Measurements from ENCODE around the gene PPIG.
"Not testable (repeated sequence)": the region's sequence is repeated elsewhere in the genome, so short reads cannot be mapped to it uniquely, and the experiment has no call there.

Gene PPIG

DNA sequence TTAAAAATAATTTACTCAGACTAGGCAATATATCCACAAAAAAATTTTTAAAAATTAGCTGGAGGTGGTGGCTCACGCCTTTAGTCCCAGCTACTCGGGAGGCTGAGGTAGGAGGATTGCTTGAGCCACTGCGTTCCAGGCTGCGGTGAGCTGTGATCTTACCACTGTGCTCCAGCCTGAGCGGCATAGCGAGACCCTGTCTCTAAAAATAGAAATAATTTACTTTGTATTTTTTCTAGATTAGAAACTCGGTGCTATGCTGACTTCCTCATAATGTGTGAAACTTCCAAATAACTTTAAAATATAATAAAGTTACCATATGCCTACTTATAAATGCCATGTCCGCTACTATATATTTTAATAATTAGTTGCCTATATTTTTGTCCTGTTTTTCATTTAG, 6.7 kb downstream of the PPIG start:
- no peak for DNase-seq (ENCODE audit: low spot score)

DNA sequence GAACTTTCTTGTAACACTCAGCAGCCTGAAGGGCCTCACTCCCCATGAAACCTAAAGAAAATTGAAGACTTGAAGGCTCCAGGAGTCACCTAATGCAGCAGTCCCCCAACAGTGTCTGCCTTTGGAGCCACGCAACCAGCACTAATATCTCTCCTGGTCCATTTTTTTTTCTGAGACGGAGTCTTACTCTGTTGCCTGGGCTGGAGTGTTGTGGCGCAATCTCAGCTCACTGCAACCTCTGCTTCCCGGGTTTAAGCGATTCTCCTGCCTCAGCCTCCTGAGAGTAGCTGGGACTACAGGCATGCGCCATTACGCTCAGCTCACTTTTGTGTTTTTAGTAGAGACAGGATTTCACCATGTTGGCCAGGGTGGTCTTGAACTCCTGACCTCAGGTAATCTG, 12.4 kb downstream of the PPIG start:
- not testable (repeated sequence) for DNase-seq (ENCODE audit: low spot score)

DNA sequence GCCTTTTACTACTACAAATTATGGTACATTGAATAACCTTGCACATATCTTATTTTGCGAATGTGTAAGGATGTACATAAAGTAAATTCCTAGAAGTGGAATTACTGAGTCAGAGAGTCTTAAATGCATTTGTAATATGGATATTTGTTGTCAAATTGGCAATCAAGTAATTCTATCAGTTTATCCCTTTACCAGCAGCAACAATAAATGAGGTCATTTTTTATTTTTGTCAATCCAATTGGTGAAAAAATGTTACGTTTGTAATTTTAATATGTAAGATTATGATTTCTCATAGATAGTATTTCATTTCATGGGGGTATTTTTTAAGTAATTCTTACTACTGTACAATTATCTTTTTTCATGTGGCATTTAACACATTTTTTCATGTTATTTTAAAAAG, 14.8 kb downstream of the PPIG start:
- no peak for DNase-seq (ENCODE audit: low spot score)

DNA sequence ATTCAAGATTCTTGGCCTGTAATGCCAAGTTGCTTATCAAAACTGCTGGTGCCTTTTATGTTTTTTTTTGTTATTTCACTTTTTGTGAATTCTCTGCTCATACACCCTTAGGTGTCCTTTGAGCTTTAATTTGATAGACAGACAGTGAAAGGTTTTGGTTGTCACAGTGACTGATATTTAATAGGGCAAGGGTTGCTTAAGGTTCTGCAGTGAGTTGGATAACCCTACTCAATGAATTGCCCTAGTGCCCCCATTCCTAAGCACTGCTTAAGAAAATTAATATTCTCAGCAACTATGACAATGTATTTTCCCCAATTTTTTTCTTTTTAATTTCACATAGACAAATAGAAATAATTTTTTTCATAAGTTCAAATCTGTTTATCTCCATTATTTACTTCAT, 15.4 kb downstream of the PPIG start:
- no peak for DNase-seq (ENCODE audit: low spot score)

DNA sequence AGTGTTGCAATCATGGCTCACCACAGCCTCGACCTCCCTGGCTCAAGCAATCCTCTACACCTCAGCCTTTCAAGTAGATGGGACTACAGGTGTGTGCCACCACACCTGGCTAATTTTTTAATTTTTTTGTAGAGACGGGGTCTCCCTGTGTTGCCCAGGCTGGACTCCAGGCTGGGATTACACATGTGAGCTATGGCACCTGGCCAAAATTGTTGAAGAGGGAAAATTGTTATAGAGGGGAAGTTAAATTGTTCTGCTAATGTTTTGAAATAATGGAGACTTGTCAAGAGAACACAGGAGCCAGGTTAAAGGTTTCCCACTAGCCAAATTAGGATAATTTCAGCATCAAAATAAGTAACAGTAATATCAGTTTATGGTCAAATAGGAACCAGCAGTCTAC, 25.1 kb downstream of the PPIG start:
- no peak for DNase-seq (ENCODE audit: low spot score)

DNA sequence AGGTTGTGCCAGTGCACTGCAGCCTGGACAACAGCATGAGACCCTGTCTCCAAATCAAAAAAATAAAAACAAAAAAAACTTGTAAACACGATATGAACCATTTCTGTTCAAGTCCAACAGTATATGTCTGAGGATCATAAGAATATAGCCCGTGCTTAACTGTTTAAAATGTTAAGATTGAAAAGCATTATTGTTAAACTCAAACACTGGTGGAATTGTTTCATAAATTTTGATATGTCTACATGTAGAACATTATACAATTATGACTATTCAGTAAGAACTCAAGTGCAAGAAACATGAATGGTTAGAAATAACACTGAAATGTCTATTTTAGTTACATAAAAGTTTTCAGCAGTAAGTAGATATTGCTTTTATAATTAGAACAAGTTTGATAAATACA, 29.7 kb downstream of the PPIG start:
- no peak for DNase-seq (ENCODE audit: low spot score)

DNA sequence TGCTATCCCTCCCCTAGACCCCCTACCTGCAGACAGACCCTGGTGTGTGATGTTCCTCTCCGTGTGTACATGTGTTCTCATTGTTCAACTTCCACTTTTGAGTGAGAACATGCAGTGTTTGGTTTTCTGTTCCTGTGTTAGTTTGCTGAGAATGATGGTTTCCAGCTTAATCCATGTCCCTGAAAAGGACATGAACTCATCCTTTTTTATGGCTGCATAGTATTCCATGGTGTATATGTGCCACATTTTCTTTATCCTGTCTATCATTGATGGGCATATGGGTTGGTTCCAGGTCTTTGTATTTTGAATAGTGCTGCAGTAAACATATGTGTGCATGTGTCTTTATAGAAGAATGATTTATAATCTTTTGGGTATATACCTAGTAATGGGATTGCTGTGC, 31.8 kb downstream of the PPIG start:
- not testable (repeated sequence) for DNase-seq (ENCODE audit: low spot score)

DNA sequence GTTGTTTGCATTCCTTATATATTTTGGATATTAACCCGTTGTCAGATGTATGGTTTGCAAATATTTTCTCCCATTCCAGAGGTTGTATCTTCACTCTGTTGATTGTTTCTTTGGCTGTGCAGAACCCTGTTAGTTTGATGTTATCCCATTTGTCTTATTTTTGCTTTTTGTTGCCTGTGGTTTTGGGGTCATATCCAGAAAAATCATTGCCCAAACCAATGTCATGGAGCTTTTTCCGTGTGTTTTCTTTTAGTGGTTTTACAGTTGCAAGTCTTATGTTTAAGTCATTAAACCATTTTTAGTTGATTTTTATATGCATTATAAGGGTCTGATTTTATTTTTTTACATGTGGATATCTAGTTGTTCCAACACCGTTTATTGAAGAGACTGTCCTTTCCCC, 35.8 kb downstream of the PPIG start:
- DNase-seq (ENCODE audit: low spot score), result no peak

DNA sequence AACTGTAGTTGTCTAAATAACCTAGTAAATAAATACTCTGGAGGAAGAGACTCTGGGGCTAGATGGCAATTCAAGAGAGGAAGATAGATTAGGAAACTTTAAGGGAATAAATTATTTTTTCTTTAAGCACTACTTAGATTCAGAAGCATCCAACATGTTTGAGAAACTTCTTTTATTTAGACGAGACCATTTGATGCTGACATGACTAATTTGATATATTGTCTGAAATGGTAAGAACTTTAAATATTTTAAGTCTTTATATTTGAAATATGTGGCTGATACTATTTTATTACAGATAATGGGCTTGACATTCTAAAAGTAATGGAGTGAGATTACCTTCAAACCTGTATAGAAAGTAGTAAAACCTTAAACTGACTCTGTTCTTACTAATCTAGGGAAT, 36.4 kb downstream of the PPIG start:
- no peak for DNase-seq (ENCODE audit: low spot score)

DNA sequence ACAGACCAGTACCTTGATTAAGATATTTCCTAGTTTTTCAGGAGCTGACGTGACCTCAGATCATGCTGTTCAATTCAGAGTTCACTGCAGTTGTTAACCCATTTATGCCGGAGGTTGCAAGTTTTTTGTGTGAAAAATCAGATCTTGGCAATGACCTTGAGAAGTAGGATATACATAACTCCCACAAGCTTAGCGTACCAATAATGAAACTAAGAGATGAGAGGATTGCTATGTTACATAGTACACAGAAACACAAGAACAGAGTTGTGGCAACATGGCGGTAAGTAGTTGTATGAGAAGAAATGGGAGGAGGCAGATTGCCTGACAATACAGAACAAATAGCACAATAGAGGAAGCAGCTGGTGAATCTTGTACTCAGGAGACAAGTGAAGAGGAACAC, 39.1 kb downstream of the PPIG start:
- no peak for DNase-seq (ENCODE audit: low spot score)

DNA sequence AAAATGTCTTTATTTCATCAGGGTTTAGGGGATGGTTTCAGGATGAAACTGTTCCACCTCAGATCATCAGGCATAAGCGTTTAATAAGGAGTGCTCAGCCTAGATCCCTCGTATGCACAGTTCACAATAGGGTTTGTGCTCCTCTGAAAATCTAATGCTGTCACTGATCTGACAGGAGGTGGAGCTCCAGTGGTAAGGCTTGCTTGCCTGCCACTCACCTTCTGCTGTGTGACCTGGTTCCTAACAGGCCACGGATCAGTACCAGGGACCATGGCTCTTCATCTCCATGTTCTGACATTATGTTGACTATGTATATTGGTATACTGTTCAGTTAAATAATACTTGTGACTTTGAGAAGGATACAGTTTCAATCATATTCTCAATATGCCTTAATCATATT, 41.6 kb downstream of the PPIG start:
- no peak for DNase-seq (ENCODE audit: low spot score)

DNA sequence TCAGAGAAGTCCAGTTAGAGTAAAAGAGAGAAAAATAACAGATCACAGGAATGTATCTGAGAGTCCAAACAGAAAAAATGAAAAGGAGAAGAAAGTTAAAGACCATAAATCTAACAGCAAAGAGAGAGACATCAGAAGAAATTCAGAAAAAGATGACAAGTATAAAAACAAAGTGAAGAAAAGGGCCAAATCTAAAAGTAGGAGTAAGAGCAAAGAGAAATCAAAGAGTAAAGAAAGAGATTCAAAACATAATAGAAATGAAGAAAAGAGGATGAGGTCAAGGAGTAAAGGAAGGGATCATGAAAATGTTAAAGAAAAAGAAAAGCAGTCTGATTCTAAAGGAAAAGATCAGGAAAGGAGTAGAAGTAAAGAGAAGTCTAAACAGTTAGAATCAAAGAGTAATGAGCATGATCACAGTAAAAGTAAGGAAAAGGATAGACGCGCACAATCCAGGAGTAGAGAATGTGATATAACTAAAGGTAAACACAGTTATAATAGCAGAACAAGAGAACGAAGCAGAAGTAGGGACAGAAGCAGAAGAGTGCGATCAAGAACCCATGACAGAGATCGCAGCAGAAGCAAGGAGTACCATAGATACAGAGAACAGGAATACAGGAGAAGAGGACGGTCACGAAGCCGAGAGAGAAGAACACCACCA, 52.4 kb downstream of the PPIG start:
- no peak for DNase-seq (ENCODE audit: low spot score)

DNA sequence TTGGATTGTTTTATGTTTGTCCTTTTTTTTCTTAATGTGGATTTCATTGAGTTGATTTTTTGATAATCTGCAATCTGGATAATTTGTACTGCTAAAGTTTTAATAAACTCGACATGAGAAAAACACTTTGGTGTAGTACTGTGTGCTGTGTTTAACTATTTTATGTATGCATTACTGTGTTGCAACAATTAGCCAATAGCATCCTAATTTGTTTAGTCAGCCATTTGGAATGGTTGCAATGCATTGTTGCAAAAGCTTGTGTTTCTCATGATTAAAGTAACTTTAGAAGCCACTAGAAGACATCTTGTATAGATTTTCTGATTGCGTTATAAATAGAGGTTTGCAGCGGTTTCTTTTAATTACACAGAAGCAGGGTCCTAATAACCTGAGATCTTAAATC, 53.5 kb downstream of the PPIG start:
- DNase-seq (ENCODE audit: low spot score), result no peak

DNA sequence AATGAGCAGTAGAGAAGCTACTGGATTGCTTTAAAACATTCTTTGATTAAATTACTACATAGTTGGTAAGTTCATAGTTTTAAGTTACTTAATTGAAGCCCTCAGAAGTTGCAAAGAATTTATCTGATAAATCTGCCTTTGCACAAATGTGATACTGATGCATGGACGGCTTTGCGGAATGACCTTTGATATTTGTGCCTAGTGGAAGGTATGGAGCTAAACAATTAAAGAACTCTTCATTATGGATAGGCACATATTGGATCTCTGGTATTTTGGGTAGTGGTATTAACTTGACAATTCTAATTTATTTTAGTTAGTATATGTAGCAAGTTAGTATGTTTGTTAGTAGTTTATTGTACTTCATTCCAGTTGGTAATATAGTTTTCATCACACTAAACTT, 56.0 kb downstream of the PPIG start:
- DNase-seq (ENCODE audit: low spot score), result no peak

DNA sequence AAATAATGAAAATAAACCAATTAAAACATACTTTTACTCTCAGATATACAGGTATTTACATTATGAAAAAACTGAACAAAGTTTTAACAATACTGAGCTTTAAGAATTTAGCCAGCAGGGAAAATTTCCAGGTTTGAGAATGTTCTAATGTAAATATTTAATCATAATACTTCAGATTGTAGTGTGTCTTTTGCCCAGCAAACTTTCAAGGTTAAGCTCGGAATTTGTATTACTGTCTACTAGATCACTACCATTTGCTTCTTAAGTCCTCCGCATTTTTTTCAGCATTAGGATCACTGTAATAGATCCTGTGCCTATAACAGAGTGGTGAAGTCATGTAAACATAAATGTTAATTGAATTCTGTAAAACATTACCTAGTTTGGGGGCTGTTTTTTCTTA, 57.3 kb downstream of the PPIG start:
- DNase-seq (ENCODE audit: low spot score), result no peak

DNA sequence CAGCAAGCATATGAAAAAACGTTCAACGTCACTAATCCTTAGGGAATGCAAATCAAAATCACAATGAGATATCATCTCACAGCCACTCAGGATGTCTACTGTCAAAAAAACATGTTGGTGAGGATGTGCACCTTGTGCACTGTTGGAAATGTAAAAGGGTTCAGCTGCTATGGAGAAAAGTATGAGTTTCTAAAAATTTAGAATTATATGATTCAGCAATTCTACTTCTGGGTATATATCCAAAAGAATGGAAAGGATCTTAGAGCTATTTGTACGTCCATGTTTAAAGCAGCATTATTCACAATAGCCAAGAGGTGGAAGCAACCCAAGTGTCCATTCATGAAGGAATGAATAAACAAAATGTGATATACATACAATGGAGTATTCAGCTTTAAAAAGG, 60.0 kb downstream of the PPIG start:
- DNase-seq (ENCODE audit: low spot score), result no peak

DNA sequence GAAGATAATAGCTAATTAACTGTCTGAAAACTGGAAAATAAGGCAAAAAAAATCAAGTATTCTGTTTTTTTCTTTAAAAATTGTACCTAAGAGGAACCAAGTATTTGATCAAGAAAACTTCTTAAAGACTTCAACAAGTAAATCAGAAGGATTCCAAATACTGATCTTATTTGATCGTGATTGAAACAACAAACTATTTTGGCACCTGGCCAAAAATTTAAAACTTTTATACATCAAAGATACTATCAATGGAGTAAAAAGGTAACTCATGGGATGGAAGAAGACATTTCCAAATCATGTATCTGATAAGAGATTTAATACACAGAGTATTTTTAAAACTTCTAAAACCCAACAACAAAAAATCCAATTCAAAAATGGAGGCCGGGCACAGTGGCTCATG, 63.3 kb downstream of the PPIG start:
- DNase-seq (ENCODE audit: low spot score), result no peak

DNA sequence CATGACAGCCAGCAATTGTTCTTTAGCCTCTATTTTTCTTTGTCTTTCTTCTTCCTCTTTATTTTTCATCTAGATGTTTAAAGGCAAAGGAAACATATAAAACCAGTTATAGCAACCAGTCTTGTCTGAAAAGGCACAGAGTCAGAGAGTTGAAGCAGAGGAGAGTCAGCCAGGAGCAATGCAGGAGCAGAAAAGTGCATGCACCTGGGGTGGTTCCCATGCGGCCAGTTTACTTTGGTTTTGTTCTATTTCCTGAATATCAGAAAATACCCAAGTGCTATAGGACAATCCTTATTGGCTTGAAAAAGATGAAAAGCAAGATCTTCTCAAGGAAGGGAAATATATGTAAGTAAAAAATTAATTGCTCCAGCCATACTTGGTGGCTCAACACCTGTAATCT, 65.1 kb downstream of the PPIG start:
- DNase-seq (ENCODE audit: low spot score), result no peak

DNA sequence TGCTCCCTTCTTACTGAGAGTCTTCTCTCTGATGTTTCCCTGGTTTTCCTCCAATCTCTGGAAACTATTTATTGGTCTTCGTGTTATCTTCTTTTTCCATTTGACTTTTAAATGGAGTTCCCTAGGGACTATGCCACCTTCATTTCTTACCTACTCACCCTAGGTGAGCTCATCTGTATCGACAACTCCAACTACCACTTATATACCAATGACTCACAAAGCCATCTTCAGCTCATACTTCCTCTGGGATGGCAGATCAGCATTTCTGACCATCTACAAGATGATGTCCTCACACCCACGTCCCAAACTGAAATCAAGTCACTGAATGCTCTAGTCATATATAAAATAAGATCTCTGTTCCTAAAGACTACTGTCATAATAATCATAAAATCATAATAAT, 69.5 kb downstream of the PPIG start:
- DNase-seq (ENCODE audit: low spot score), result no peak

DNA sequence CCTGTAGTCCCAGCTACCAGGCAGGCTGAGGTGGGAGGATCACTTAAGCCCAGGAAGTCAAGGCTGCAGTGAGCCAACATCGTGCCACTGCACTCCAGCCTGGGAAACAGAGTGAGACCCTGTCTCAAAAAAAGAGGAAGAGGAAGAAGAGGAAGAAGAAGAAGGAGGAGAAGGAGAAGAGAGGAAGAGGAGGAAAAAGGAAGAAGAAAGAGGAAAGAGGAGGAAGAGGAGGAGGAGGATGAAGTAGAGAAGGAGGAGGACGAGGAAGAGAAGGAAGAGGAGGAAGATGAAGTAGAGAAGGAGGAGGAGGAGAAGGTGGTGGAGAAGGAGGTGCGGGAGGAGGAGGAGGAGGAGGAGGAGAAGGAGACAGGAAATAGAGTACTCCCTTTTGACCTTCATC, 72.0 kb downstream of the PPIG start:
- no peak for DNase-seq (ENCODE audit: low spot score)

DNA sequence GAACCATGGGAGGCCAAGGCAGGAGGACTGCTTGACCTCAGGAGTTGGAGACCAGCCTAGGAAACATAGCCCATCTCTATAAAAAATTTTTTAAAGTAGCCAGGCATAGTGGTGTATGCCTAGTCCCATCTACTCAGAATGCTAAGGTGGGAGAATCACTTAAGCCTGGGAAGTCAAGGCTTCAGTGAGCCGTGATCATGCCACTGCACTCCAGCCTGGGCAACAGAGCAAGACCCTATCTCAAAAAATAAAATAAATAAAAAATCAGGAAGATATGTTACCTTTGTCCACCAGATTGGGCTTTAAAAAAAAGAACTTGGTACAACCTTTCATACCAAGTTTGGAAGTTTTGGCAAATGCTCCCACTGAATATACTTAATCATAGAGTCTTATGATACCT, 74.7 kb downstream of the PPIG start:
- no peak for DNase-seq (ENCODE audit: low spot score)

DNA sequence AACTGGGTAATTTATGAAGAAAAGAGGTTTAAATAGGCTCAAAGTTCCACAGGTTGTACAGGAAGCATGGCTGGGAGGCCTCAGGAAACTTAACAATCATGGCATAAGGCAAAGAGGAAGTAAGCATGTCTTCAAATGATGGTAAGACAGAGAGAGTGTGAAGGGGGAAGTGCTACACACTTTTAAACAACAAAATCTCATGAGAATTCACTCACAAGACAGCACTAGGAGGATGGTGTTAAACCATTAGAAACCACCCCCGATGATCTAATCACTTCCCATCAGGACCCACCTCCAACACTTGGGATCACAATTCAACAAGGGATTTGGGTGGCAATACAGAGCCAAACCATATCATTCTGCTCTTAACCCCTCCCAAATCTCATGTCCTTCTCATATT, 75.2 kb downstream of the PPIG start:
- DNase-seq (ENCODE audit: low spot score), result no peak

DNA sequence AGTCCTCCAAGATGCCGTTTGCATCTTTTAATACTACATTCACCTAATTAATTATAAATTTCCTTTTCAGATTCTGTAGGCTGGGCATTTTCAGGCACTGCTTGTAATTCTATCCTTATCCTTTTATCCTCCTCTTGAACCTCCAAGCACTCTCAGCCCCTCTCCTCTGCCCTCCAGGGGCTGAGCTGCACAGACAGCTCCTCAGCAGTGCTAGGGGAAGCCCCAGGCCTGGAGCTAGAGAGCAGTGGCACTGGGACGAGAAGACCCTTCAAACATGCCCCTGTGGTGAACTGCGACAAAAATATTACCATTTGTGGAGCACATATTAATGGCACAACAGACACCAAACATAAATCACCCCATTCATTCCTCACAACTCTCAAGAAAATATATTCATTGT, 77.1 kb downstream of the PPIG start:
- no peak for DNase-seq (ENCODE audit: low spot score)

DNA sequence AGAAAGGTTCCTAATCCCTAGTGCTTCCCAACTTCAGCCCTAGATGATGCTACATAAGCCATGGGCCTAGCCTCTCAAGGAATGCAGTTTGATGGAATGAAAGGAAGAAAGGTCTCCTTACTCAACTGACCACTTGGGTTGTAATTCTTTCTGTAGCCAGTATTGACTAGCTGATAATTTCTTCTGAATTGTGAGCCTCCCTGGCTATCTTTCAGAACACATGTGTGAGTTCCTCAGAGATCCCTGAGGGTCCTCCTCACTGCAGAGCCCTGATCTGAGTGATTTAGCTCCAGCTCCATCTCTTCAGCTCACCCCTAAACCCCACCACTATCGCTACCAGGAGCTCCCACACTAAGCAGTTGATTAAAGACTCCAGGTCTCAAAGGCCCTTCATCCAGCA, 78.6 kb downstream of the PPIG start:
- no peak for DNase-seq (ENCODE audit: low spot score)

DNA sequence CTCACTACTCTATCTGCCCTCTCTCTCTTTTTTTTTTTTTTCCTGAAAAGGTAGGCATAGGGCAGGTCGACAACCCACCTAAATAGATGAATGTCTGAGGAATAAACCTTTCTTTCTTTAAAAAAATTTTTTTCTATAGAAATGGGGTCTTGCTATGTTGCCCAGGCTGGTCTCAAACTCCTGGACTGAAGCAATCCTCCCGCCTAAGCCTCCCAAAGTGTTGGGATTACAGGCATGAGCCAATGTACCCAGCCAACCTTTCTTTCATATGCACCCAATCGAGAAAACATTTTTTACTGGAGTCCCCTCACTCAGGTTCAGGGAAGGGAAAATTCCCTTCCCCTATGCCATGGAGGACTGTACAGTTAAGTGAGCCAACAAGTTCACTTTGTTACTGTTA, 79.1 kb downstream of the PPIG start:
- no peak for DNase-seq (ENCODE audit: low spot score)

All from RKO (cell line).